H9 (cell line): ENCODE results near the gene ZAP70. TPM values are rescaled to one million over a fixed set of nuclear protein-coding genes. Genes with fewer than 3 reads are reported as not detected.

ENCODE experiments used
- DNase-seq: peaks from one replicate; pipeline ENCODE4 v3.0.0-alpha.2; 2017
- H2AFZ ChIP-seq: one replicate; pipeline ENCODE4 v1.6.1; 2013; ENCODE audit warnings: mild to moderate bottlenecking, low read length, control low read depth, moderate library complexity
- H2AK5ac ChIP-seq: 2 replicates; pipeline ENCODE4 v1.6.1; 2013; ENCODE audit warnings: low read length, control low read depth, mixed read lengths; ENCODE audit not compliant: insufficient read length
- H2BK120ac ChIP-seq: one replicate; pipeline ENCODE4 v1.6.1; 2013; ENCODE audit warnings: low read depth, mild to moderate bottlenecking, low read length, control low read depth, inconsistent platforms; ENCODE audit not compliant: poor library complexity, severe bottlenecking
- H2BK12ac ChIP-seq: 2 replicates; pipeline ENCODE4 v1.6.1; 2013; ENCODE audit warnings: low read length, control low read depth, mixed read lengths, low read depth; ENCODE audit not compliant: insufficient read length
- H2BK15ac ChIP-seq: 2 replicates; pipeline ENCODE4 v1.6.1; 2013; ENCODE audit warnings: low read depth, low read length, control low read depth
- H2BK20ac ChIP-seq: one replicate; pipeline ENCODE4 v1.6.1; 2013; ENCODE audit warnings: low read depth, mild to moderate bottlenecking, low read length, control low read depth, inconsistent platforms; ENCODE audit not compliant: poor library complexity, severe bottlenecking
- H2BK5ac ChIP-seq: 2 replicates; pipeline ENCODE4 v1.6.1; 2013; ENCODE audit warnings: low read length, control low read depth, mixed read lengths; ENCODE audit not compliant: insufficient read length
- H3K14ac ChIP-seq: 2 replicates; pipeline ENCODE4 v1.6.1; 2013; ENCODE audit warnings: low read length, control low read depth; ENCODE audit not compliant: insufficient read depth
- H3K18ac ChIP-seq: 2 replicates; pipeline ENCODE4 v1.6.1; 2013; ENCODE audit warnings: low read depth, mild to moderate bottlenecking, mixed read lengths, low read length, control low read depth; ENCODE audit not compliant: insufficient read length
- H3K23ac ChIP-seq: 2 replicates; pipeline ENCODE4 v1.6.1; 2013; ENCODE audit warnings: low read length, control low read depth, mixed read lengths, low read depth; ENCODE audit not compliant: insufficient read length
- H3K23me2 ChIP-seq: 2 replicates; pipeline ENCODE4 v1.6.1; 2013; ENCODE audit warnings: low read depth, mild to moderate bottlenecking, mixed read lengths, low read length, control low read depth; ENCODE audit not compliant: insufficient read length, poor library complexity, severe bottlenecking
- H3K27ac ChIP-seq: 2 replicates; pipeline ENCODE4 v1.5.1; 2013; ENCODE audit warnings: low read length, control low read depth, mixed read lengths, low read depth; ENCODE audit not compliant: insufficient read length
- H3K27me3 ChIP-seq: 2 replicates; pipeline ENCODE4 v1.6.1; 2013; ENCODE audit warnings: low read length, control low read depth, inconsistent platforms; ENCODE audit not compliant: insufficient read depth
- H3K4ac ChIP-seq: 2 replicates; pipeline ENCODE4 v1.6.1; 2013; ENCODE audit warnings: low read depth, mild to moderate bottlenecking, control low read depth, inconsistent platforms, low read length, moderate library complexity
- H3K4me1 ChIP-seq: 2 replicates; pipeline ENCODE4 v1.6.1; 2013; ENCODE audit warnings: low read length, control low read depth, inconsistent platforms; ENCODE audit not compliant: insufficient read depth
- H3K4me2 ChIP-seq: 2 replicates; pipeline ENCODE4 v1.6.1; 2013; ENCODE audit warnings: low read length, control low read depth, mixed read lengths; ENCODE audit not compliant: insufficient read length, insufficient read depth
- H3K56ac ChIP-seq: 2 replicates; pipeline ENCODE4 v1.6.1; 2013; ENCODE audit warnings: low read depth, mild to moderate bottlenecking, mixed read lengths, low read length, control low read depth; ENCODE audit not compliant: insufficient read length
- H3K79me1 ChIP-seq: 2 replicates; pipeline ENCODE4 v1.6.1; 2013; ENCODE audit warnings: low read depth, mild to moderate bottlenecking, moderate library complexity, low read length, control low read depth, inconsistent platforms; ENCODE audit not compliant: insufficient read depth, poor library complexity, severe bottlenecking
- H3K79me2 ChIP-seq: 2 replicates; pipeline ENCODE4 v1.6.1; 2013; ENCODE audit warnings: low read length, control low read depth, inconsistent platforms; ENCODE audit not compliant: insufficient read depth
- H3K9ac ChIP-seq: 2 replicates; pipeline ENCODE4 v1.6.1; 2013; ENCODE audit warnings: low read length, control low read depth, mixed read lengths; ENCODE audit not compliant: insufficient read length; ENCODE audit errors: extremely low read depth
- H3K9me3 ChIP-seq: one replicate; pipeline ENCODE4 v1.6.1; 2013; ENCODE audit warnings: low read depth, low read length, inconsistent platforms; ENCODE audit not compliant: control insufficient read depth
- H3T11ph ChIP-seq: one replicate; pipeline ENCODE4 v1.6.1; 2013; ENCODE audit warnings: mild to moderate bottlenecking, low read length, control low read depth, inconsistent platforms
- H4K20me1 ChIP-seq: one replicate; pipeline ENCODE4 v1.6.1; 2013; ENCODE audit not compliant: control insufficient read depth, insufficient read length, insufficient read depth
- H4K5ac ChIP-seq: 2 replicates; pipeline ENCODE4 v1.6.1; 2013; ENCODE audit warnings: low read depth, mild to moderate bottlenecking, mixed read lengths, low read length, control low read depth; ENCODE audit not compliant: insufficient read length
- H4K8ac ChIP-seq: replicated peaks from 2 replicates; pipeline ENCODE4 v1.6.1; 2013; ENCODE audit warnings: low read length, control low read depth, mixed read lengths, low read depth; ENCODE audit not compliant: insufficient read length
- H4K91ac ChIP-seq: 2 replicates; pipeline ENCODE4 v1.6.1; 2013; ENCODE audit warnings: low read depth, mild to moderate bottlenecking, moderate library complexity, mixed read lengths, low read length, control low read depth; ENCODE audit not compliant: insufficient read length
- H3K27ac Mint-ChIP-seq, 3 experiments: 2 replicates in 2 of 3; 3 replicates in 1 of 3; pipeline ENCODE4 v1.8.0; 2020 to 2021; ENCODE audit warnings: mixed read lengths in 3 of 3, mild to moderate bottlenecking in 1 of 3, moderate library complexity in 1 of 3
- H3K27me3 Mint-ChIP-seq: 2 replicates; pipeline ENCODE4 v1.8.0; 2021; ENCODE audit warnings: low read depth, mild to moderate bottlenecking, moderate library complexity, mixed read lengths
- H3K36me3 Mint-ChIP-seq, 3 experiments: 2 replicates in 2 of 3; 3 replicates in 1 of 3; pipeline ENCODE4 v1.8.0; 2020 to 2021; ENCODE audit warnings: low read depth in 3 of 3, mixed read lengths in 3 of 3; ENCODE audit not compliant: insufficient read depth in 1 of 3
- H3K4me1 Mint-ChIP-seq, 2 experiments: 2 replicates each; pipeline ENCODE4 v1.8.0; 2020; ENCODE audit warnings: mixed read lengths in 2 of 2
- H3K4me3 Mint-ChIP-seq, 2 experiments: 2 replicates in 1 of 2; 3 replicates in 1 of 2; pipeline ENCODE4 v1.8.0; 2020 to 2021; ENCODE audit warnings: mild to moderate bottlenecking in 2 of 2, mixed read lengths in 2 of 2, moderate library complexity in 1 of 2
- H3K9me3 Mint-ChIP-seq, 2 experiments: 2 replicates in 1 of 2; 3 replicates in 1 of 2; pipeline ENCODE4 v1.8.0; 2020; ENCODE audit warnings: mild to moderate bottlenecking in 2 of 2, mixed read lengths in 2 of 2, moderate library complexity in 1 of 2
- WGBS: extraction: QIAGEN DNeasy Blood & Tissue Kit; methylation state at CpG from one replicate; pipeline ENCODE4 v1.1.7; 2013; ENCODE audit warnings: missing lambda C conversion rate, low lambda C conversion rate, mixed read lengths; ENCODE audit not compliant: insufficient read length; ENCODE audit errors: extremely low coverage; 5-methylcytosine and 5-hydroxymethylcytosine counted together
- total RNA-seq: library from RNA; stranded (reverse); gene quantifications from 2 replicates; pipeline ENCODE4 v1.2.1, GENCODE V29; 2021
- TF ChIP-seq, protein P1 (sequence below): fragments of 200-600 bp; sonication (generic); conservative IDR thresholded peaks from 3 replicates; pipeline ENCODE4 v1.8.0; 2021; ENCODE audit warnings: antibody characterized with exemption, mild to moderate bottlenecking

ZAP70 gene
- total RNA-seq, 1 experiment from 2014 or later = 0.24 TPM

- H3K4me3 Mint-ChIP-seq = no peak overlapping the region
Observed at GRCh38 chr2:97736185-97736584, 22.8 kb downstream of the ZAP70 start.

More at GRCh38 chr2:97736185-97736584, 22.8 kb downstream of the ZAP70 start:
- Histone ChIP-seq H2BK15ac (no peak overlapping the region), H3K4me2 (no peak overlapping the region), H3K23me2 (no peaks in the 10 kb centered on the region), H2AFZ (no peak overlapping the region), H3K23ac (no peak overlapping the region), H3T11ph (no peak overlapping the region), H3K27me3 (no peaks in the 10 kb centered on the region), H3K79me2 (no peaks in the 10 kb centered on the region), H3K27ac (no peak overlapping the region), H4K91ac (no peak overlapping the region), H2BK120ac (no peak overlapping the region), H4K20me1 (no peaks in the 10 kb centered on the region), H2AK5ac (no peak overlapping the region), H3K4me1 (no peaks in the 10 kb centered on the region), H2BK20ac (no peak overlapping the region), H3K18ac (no peak overlapping the region), H3K79me1 (no peaks in the 10 kb centered on the region), H3K4ac (no peak overlapping the region), H3K14ac (no peak overlapping the region), H3K9me3 (no peaks in the 10 kb centered on the region), H4K8ac (no peak overlapping the region), H2BK5ac (no peak overlapping the region), H2BK12ac (no peak overlapping the region), H3K9ac (no peak overlapping the region), H3K56ac (no peak overlapping the region), H4K5ac (no peak overlapping the region)
- Mint-ChIP-seq H3K4me1 (peaks cover 5 to 6% of the 10 kb centered on the region in 2 experiments), H3K27me3 (peaks cover 10% of the 10 kb centered on the region), H3K9me3 (no peaks in the 10 kb centered on the region; a peak in 2 of 5 replicates), H3K27ac (peak overlapping the region in 1 of 3 experiments; percentile 49; a peak in 1 of 7 replicates), H3K36me3 (peaks cover 0 to 2% (median 0%) of the 10 kb centered on the region in 3 experiments; a peak in 2 of 7 replicates)
- TF ChIP-seq, protein P1, sequence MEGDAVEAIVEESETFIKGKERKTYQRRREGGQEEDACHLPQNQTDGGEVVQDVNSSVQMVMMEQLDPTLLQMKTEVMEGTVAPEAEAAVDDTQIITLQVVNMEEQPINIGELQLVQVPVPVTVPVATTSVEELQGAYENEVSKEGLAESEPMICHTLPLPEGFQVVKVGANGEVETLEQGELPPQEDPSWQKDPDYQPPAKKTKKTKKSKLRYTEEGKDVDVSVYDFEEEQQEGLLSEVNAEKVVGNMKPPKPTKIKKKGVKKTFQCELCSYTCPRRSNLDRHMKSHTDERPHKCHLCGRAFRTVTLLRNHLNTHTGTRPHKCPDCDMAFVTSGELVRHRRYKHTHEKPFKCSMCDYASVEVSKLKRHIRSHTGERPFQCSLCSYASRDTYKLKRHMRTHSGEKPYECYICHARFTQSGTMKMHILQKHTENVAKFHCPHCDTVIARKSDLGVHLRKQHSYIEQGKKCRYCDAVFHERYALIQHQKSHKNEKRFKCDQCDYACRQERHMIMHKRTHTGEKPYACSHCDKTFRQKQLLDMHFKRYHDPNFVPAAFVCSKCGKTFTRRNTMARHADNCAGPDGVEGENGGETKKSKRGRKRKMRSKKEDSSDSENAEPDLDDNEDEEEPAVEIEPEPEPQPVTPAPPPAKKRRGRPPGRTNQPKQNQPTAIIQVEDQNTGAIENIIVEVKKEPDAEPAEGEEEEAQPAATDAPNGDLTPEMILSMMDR = no peak
- WGBS = no CpG with 5 or more reads among the region's 4 CpGs
- DNase-seq = no peak
